GM21515 (cell line): ENCODE measurements around the gene PYY.
"Not testable (repeated sequence)": the region's sequence is repeated elsewhere in the genome, so short reads cannot be mapped to it uniquely, and the experiment has no call there.

Source experiments
- ATAC-seq: cut with Tn5 transposase; IDR thresholded peaks from one replicate; pipeline ENCODE4 v1.9.1; 2021; ENCODE audit not compliant: unreplicated experiment

PYY gene

DNA sequence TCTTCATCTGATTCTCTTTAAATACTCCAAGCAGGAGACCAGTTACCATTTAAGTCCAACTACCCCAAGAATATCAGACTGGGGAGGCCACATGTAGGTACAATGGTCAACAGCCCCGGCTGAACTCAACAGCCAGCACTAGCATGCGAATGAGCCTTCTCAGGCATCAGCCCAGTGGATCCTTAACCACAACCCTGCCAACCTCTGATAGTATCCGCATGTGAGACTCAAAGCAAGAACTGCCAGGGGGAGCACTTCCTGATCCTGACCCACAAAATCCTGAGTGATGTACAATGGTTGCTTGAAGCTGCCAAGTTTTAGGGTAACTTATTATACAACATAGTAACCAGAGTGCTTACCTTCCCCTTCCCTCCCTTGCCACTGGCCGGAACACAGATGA is 4.0 kb downstream of the PYY start:
- no peak for ATAC-seq

DNA sequence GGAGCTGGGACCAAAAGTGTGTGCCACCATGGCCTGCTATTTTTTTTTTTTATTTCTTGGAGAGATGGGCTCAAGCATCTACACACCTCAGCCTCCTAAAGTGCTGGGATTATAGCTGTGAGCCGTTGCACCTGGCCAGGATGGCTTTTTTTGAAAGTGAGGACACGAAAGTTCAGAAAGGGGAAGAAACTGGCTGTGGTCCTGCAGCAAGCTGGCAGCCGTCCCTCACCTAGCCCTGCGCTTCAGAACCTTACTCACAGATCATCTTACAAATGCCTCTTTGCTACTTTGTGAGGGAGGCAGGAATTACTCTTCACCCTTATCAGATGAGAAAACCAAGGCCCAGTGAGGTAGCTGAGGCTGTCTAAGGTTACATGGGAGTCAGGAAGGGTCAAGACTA is 7.0 kb downstream of the PYY start:
- no peak for ATAC-seq

DNA sequence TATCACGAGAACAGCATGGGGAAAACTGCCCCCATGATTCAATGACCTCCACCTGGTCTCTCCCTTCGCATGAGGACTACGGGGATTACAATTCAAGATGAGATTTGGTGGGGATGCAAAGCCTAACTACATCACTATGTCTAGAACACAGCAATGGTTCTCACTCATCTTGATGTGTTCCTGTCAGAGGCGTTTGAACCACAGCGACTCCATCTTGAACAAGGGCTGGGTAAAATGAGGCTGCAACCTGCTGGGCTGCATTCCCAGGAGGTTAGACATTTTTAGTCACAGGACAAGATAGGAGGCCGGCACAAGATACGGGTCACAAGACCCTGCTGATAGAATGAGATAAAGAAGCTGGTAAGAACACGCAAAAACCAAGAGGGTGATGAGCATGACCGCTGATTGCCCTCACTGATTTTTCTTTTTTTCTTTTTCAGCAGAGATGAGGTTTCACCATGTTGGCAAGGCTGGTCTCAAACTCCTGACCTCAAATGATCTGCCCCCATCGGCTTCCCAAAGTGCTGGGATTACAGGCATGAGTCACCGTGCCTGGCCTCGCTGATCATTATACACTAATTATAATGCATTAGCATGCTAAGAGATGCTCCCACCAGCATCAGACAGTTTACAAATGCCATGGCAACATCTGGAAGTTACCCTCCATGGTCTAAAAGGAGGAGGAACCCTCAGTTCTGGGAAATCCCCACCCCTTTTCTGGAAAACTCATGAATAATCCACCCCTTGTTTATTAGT is 8.5 kb downstream of the PYY start:
- ATAC-seq, result no peak

GRCh38 chr17:43942051-43942685 is 11.6 kb downstream of the PYY start, which contains the start of gene PPY:
PPY (minus strand) TSS chr17:43942476; CDS start chr17:43941654, 822 bp downstream.
- no peak for ATAC-seq

- ATAC-seq, result no peak
Measured at GRCh38 chr17:43940630-43941029, 13.1 kb downstream of the PYY start.

DNA sequence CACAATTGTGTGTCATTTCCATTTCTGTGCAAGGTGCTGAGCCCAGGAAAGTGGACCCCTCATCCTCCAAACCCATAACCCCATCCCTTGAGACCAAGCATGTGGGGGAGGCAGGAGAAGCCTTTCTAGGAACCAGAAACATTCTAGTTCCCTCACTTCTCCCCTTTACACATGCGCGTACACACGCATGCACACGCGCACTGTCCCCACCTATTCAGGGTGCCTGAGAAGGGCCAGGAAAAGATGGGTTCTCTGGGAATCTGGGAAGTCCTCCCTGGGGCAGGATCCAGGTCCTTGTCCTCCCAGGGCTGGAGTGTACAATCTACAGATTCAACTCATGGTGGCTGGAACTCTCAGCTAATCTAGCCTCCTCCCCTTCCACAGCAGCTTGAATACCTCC is 13.9 kb downstream of the PYY start:
- ATAC-seq, result no peak

- not testable (repeated sequence) for ATAC-seq
Measured at GRCh38 chr17:43939452-43939851, 14.3 kb downstream of the PYY start.

GRCh38 chr17:43938838-43939182 is 14.9 kb downstream of the PYY start:
- no peak for ATAC-seq

GRCh38 chr17:43936434-43936833 is 17.3 kb downstream of the PYY start:
- no peak for ATAC-seq

GRCh38 chr17:43935926-43936261 is 17.8 kb downstream of the PYY start:
- ATAC-seq, result no peak

GRCh38 chr17:43935204-43935925 is 18.4 kb downstream of the PYY start:
- ATAC-seq, result no peak

GRCh38 chr17:43932923-43933322 is 20.8 kb downstream of the PYY start:
- no peak for ATAC-seq

GRCh38 chr17:43932357-43932756 is 21.4 kb downstream of the PYY start:
- no peak for ATAC-seq

- ATAC-seq, result no peak
Measured at GRCh38 chr17:43931062-43931571, 22.6 kb downstream of the PYY start.

DNA sequence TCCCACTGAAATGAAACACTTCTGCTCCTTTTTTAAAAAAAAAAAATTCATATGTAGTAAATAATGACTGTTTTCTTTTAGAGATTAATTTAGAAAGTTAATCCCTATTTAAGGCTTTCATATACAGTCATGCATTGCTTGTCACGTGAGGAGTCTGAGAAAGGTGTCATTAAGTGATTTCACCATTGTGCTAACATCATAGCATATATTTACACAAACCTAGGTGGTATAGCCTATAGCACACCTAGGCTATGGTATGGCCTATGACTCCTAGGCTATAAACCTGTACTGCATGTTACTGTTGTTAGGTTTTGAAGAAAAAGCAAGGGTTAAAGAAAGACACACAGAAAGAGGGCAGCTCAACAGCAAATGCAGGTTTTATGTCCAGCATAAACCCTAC is 25.1 kb downstream of the PYY start:
- ATAC-seq, result no peak

DNA sequence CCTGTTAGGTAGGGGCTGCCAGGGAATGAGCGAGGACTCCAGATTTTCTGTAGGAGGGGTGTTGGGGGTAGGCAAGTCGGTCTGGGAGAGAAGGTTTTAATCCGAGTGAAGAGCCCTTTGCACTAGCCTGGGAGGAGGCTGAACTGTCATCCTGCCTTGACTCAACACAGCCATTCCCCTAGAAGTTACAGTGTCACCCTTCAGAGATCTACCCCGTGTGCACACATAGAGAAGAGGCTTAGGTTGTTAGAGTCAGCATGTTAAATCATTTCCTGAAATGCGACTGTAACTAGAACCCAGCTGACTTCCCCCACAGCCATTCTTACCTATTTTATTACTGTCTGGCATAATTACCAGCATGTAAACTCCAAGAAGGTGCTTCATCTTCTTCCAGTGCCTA is 25.8 kb downstream of the PYY start:
- not testable (repeated sequence) for ATAC-seq

DNA sequence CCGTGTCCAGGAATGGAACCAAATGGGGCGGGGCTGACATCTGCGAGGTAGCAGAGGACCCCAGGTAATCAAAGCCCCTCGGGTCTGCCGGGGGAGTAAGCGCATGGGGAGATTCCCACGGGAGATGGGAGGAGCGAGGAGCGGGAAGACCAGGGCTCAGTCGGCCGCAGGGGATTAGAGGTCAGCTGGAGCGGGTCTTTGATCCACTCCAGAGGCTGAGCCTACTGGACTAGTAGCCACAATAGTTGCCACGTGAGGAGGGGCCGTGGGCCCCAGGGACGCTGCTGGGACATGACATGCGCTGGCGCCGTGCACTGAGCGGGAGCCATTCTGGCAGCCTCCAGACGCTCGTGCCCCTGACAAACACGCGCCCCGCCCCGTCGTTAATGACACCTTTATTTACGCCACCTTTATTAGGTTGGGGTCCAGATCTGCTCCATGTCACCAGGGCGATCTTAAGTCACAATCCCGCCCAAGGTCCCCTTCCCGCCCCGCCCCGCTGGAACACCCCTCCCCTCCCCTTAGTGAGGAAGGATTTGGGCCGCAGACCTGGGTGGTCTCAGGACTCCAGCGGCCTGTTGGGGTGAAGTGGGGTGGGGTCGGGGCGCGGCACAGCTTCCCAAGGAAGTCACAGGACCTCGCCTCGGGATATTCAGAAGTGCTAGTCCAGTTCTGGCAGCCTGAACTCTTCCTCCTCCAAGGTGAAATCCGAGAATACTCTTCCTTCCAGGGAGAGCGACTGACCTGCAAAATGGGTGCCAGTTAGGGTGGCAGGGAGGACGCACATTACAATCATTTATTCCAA is 26.5 kb downstream of the PYY start:
- no peak for ATAC-seq

- ATAC-seq, result no peak
Measured at GRCh38 chr17:43924558-43924957, 29.2 kb downstream of the PYY start.

DNA sequence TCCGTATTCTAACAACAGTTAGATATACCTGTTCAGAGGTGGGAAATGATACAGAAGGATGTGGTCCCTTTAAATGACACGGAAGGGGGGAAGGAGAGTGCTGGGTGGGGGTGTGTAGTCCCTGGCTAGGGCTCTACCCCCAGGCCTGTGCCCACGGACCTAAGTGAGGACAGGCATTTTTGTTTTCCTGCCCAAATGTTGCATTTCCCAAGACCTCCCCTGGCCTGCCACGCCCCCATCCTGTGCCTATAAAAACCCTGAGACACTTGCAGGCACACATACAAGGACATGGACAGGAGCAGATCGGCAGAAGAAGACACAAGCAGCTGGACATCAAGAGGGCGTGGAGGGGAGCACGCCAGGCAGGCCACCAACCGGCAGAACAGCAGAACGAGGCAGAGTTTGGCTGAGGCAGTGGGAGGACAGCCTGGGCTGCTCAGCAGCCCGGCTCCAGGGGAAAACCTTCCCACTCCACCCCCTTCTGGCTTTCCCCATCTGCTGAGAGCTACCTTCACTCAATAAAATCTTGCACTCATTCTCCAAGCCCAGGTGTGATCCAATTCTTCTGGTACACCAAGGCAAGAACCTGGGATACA is 33.1 kb downstream of the PYY start:
- no peak for ATAC-seq

DNA sequence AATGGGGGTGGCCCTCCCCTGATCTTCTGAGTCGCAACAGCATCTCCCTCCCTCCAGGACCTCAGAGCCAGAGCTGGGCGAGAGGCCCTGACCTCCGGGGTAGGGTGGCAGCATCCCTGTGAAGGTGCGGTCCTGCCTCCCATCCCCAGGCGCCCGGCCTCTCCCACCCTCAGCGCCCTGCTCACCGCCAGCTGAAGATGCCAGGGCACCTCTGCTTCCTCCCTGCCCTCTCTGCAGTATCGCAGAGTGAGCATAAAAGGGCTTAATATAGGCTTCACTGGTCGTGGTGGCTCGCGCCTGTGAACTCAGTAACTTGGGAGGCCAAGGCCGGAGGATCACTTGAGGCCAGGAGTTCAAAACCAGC is 35.7 kb downstream of the PYY start:
- ATAC-seq, result no peak
